ENCODE data around the gene G6PD.
"Not testable (repeated sequence)": the region's sequence is repeated elsewhere in the genome, so short reads cannot be mapped to it uniquely, and the experiment has no call there.

The G6PD gene

GRCh38 chrX:154513716-154514115 lies 32.9 kb downstream of the G6PD start:
- DNase-seq = no peak

GRCh38 chrX:154512879-154513553 lies 33.6 kb downstream of the G6PD start:
- no peak for DNase-seq

GRCh38 chrX:154511761-154512160 lies 34.9 kb downstream of the G6PD start:
- DNase-seq = no peak

- no peak for DNase-seq
These were observed 37.2 kb downstream of the G6PD start for GRCh38 chrX:154509455-154509854.

GRCh38 chrX:154508384-154508745 lies 38.3 kb downstream of the G6PD start:
- no peak for DNase-seq

GRCh38 chrX:154507673-154508383 lies 38.8 kb downstream of the G6PD start:
- DNase-seq = no peak

- no peak for DNase-seq
These were observed 39.9 kb downstream of the G6PD start for GRCh38 chrX:154506483-154507332.

GRCh38 chrX:154505734-154506133 lies 40.9 kb downstream of the G6PD start:
- peak; percentile 1 for DNase-seq

- DNase-seq = no peak
These were observed 43.7 kb downstream of the G6PD start for GRCh38 chrX:154502989-154503388.

- no peak for DNase-seq
These were observed 44.5 kb downstream of the G6PD start for GRCh38 chrX:154502098-154502497.

GRCh38 chrX:154501423-154501822 lies 45.2 kb downstream of the G6PD start:
- not testable (repeated sequence) for DNase-seq

- not testable (repeated sequence) for DNase-seq
These were observed 50.0 kb downstream of the G6PD start for GRCh38 chrX:154496591-154497137.

- DNase-seq = no peak
These were observed 51.1 kb downstream of the G6PD start for GRCh38 chrX:154495472-154495922.

GRCh38 chrX:154494715-154495114 lies 51.9 kb downstream of the G6PD start:
- no peak for DNase-seq

- DNase-seq = peak; percentile 76
These were observed 56.1 kb downstream of the G6PD start, which contains the start of gene SLC10A3 for GRCh38 chrX:154490414-154491083. TSS of gene SLC10A3 (minus strand) at chrX:154490629. CDS start at chrX:154488940, 1,689 bp downstream.

GRCh38 chrX:154490021-154490413 lies 56.6 kb downstream of the G6PD start:
- no peak for DNase-seq

GRCh38 chrX:154489182-154489581 lies 57.5 kb downstream of the G6PD start:
- DNase-seq = no peak

- no peak for DNase-seq
These were observed 58.1 kb downstream of the G6PD start for GRCh38 chrX:154488336-154489075.

GRCh38 chrX:154487518-154488290 lies 58.9 kb downstream of the G6PD start:
- DNase-seq = no peak

- no peak for DNase-seq
These were observed 60.0 kb downstream of the G6PD start, which contains the start of gene UBL4A for GRCh38 chrX:154486396-154487207. TSS of gene UBL4A (minus strand) at chrX:154486615. CDS start at chrX:154486584, 31 bp downstream.

Measured in amniotic stem cell (primary cell).